ENCODE data around the gene LRCH1.

GRCh38 chr13:46698014-46698413 is 145.0 kb downstream of the LRCH1 start:
- no peak for TF ChIP-seq EZH2 (IDR thresholded peaks at IDR 0.05; ENCODE audit: borderline replicate concordance, low read depth, low read length, severe bottlenecking)
- TF ChIP-seq CTCF (IDR thresholded peaks at IDR 0.05; ENCODE audit: borderline replicate concordance, extremely low read depth, low read length, poor library complexity, severe bottlenecking) = no peak
